Heart right ventricle (tissue), 16 donors: ENCODE results near the gene GALNT18. TPM values are rescaled to one million over a fixed set of nuclear protein-coding genes. Genes with fewer than 3 reads are reported as not detected.

ENCODE experiments used
- ATAC-seq, 8 donors: fragments of 200-7000 bp; cut with Tn5 transposase; one replicate each; pipeline ENCODE4 v1.9.1; 2020; ENCODE audit warnings: mild to moderate bottlenecking in 8 of 8, moderate library complexity in 8 of 8, moderate number of reproducible peaks in 1 of 8
- DNase-seq, 2 donors: peaks; one replicate each; pipeline ENCODE4 v3.0.0-alpha.2; 2020
- H3K27ac ChIP-seq, 10 donors: fragments of 200-600 bp; sonication (generic) in 2 of 10; one replicate each; pipeline versions ENCODE4 v1.5.0 to v1.8.0; 2020 to 2022; ENCODE audit warnings: mild to moderate bottlenecking in 3 of 10
- H3K27me3 ChIP-seq, 7 donors: fragments of 200-600 bp; one replicate each; pipeline ENCODE4 v1.8.0; 2021 to 2022; ENCODE audit warnings: mild to moderate bottlenecking in 2 of 7
- H3K36me3 ChIP-seq, 9 donors: fragments of 200-600 bp; sonication (generic) in 1 of 9; one replicate each; pipeline versions ENCODE4 v1.5.0 to v1.8.0; 2020 to 2022; ENCODE audit warnings: mild to moderate bottlenecking in 2 of 9
- H3K4me1 ChIP-seq, 9 donors: fragments of 200-600 bp; sonication (generic) in 1 of 9; one replicate each; pipeline versions ENCODE4 v1.5.0 to v1.8.0; 2020 to 2022; ENCODE audit warnings: mild to moderate bottlenecking in 4 of 9
- H3K4me3 ChIP-seq, 10 donors: fragments of 200-600 bp; sonication (generic) in 2 of 10; one replicate each; pipeline versions ENCODE4 v1.5.0 to v1.8.0; 2020 to 2022; ENCODE audit warnings: mild to moderate bottlenecking in 7 of 10, moderate library complexity in 2 of 10
- H3K9me3 ChIP-seq, 11 donors: fragments of 200-600 bp in 10 of 11; sonication (generic) in 2 of 11; one replicate each; pipeline versions ENCODE4 v1.5.0 to v1.8.0; 2013 to 2022; ENCODE audit warnings: mild to moderate bottlenecking in 2 of 11, control low read depth in 1 of 11, moderate library complexity in 1 of 11
- WGBS, 2 donors: extraction: QIAGEN DNeasy Blood & Tissue Kit; methylation state at CpG; one replicate each; pipeline ENCODE4 v1.1.7; 2013; ENCODE audit warnings: inconsistent platforms in 1 of 2; 5-methylcytosine and 5-hydroxymethylcytosine counted together
- intact Hi-C, 10 donors: fragments of 100-400 bp; cut with DNase I; formaldehyde crosslinking; loops; one replicate each; pipeline versions ENCODE4 v1.11.1 to v1.14.2; 2022
- polyA plus RNA-seq, 2 donors: library from polyadenylated mRNA; stranded (reverse); fragments of 200-250 nt; gene quantifications; one replicate each; pipeline ENCODE4 v1.2.3, GENCODE V29; 2013
- total RNA-seq, 10 donors: library from RNA; stranded (reverse); fragmentation: NEBNext Ultra II Directional in 3 of 10; extraction: Animal tissue kit (Norgen Biotek cat#: 25700) in 3 of 10; gene quantifications; one replicate each; pipeline versions ENCODE4 v1.2.1 to v1.2.4, GENCODE V29; 2021 to 2023
- TF ChIP-seq, protein P1 (sequence below), 9 donors: fragments of 200-600 bp; sonication (generic) in 2 of 9; IDR thresholded peaks; one replicate each; pipeline versions ENCODE4 v1.5.0 to v1.8.0; 2021 to 2022; ENCODE audit warnings: antibody characterized with exemption in 9 of 9, mild to moderate bottlenecking in 5 of 9, moderate library complexity in 1 of 9
- donor health status: Arrhythmogenic right ventricular cardiomyopathy.
- donor health status: ischemic (EF 13 %, LVEDD 7.1; RV severe dilation, severe dysfunction).
- donor health status: healthy with polysubstance abuse.
- donor health status: DM: no; HTN: yes; CAD: no.
- donor health status: DM: no; HTN: no; CAD: no.
- donor health status: ischemic (EF 25% LVEDD 6.9; RV normal size, moderate dysfunction).
- donor health status: ischemic (EF 25% LVEDD 5.7; RV mildly dilated, moderate dysfunction).
- donor health status: healthy.
- donor health status: DM: yes; HTN: yes; CAD: no.
- donor health status: Ischemic cardiomyopathy.
- donor health status: ischemic (EF 35%, LVEDD 5.7; RV mildly dilated, moderate dysfunction).
- donor health status: nonischemic (EF 11% LVEDD 7.7; RV severe dilation, severe dysfunction).
- donor health status: DM: yes; HTN: yes; CAD: no.
- donor health status: PGD.
- donor health status: ischemic (EF 29% LVEDD 5.4; RV normal size, mild dysfunction).
- donor health status: nonischemic (EF 23%, LVEDD 6.1; RV moderate dilation, normal function).

GALNT18 gene
- total and polyA plus RNA-seq, 12 donors: 7.0 to 29.0 (median 15.6) TPM

DNA sequence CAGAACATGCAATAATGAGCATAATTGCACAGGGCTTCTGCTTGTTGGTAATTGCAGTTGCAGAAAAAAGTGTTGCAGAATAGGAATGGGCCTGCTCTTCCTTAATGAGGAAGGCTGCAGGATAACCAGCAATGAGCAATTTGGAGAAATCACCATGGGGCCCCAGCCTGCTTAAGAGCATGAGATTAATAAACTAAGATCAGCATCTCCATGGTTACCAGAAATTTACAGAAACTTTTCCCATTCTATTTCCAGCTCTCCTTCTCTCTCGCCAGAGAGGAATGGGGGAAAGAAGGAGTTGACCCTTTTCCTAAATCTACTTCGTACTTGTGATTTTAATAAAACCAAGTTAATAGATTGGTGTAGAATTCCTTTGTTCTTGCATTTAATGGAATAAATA lies 187.8 kb downstream of the GALNT18 start:
- TF ChIP-seq, protein P1, sequence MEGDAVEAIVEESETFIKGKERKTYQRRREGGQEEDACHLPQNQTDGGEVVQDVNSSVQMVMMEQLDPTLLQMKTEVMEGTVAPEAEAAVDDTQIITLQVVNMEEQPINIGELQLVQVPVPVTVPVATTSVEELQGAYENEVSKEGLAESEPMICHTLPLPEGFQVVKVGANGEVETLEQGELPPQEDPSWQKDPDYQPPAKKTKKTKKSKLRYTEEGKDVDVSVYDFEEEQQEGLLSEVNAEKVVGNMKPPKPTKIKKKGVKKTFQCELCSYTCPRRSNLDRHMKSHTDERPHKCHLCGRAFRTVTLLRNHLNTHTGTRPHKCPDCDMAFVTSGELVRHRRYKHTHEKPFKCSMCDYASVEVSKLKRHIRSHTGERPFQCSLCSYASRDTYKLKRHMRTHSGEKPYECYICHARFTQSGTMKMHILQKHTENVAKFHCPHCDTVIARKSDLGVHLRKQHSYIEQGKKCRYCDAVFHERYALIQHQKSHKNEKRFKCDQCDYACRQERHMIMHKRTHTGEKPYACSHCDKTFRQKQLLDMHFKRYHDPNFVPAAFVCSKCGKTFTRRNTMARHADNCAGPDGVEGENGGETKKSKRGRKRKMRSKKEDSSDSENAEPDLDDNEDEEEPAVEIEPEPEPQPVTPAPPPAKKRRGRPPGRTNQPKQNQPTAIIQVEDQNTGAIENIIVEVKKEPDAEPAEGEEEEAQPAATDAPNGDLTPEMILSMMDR (IDR thresholded peaks at IDR 0.05): no peak
- intact Hi-C loops: loop anchor here in 1 of 10 donors (5.0 kb wide), 1 partner anchor 98 kb away; no protein-coding TSS in a partner anchor
- H3K36me3 ChIP-seq: peaks cover 0 to 35% (median 0%) of the 10 kb centered on the region in 9 donors
- no peaks in the 10 kb centered on the region for H3K9me3 ChIP-seq
- DNase-seq: no peak
- no peak overlapping the region for H3K4me3 ChIP-seq
- 91 to 96% methylated on average over 2 of the region's 2 CpGs for WGBS, 2 donors
- peaks cover 0 to 33% (median 12%) of the 10 kb centered on the region in 9 donors for H3K4me1 ChIP-seq
- ATAC-seq: no peak
- H3K27ac ChIP-seq: no peak overlapping the region
- no peaks in the 10 kb centered on the region for H3K27me3 ChIP-seq

DNA sequence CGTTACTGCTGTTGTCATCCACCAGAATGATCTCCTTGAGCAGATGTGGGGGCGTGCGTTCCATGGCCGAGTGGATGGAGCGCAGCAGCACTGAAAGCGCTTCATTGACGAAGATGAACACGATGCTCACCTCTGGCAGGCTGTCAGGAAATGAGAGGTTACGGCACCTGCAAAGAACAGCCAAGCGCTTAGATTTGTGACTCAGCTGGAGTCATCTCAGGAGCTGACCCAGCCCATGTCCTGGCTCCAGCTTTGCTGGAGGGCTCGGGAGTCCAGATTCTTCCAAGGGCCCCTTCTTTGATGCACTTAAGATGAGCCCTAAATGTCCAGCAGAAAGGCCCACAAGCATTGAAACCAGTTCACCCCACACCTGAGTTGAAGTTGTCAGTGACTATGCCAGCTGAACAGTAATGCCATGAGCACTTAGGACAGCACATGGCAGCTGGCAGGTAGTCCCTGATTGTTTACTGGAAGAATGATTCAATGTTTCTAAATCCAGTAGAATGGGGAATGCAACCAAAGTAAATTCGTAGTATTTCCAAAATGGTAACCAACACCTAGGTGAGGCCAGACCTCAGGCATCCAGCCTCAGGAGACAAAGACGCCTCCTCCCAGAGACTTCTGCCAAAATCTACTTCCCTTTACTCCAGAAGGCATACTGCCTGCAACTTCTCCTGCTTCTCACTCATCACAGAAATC lies 189.0 kb downstream of the GALNT18 start:
- no peak for ATAC-seq
- TF ChIP-seq, protein P1 (IDR thresholded peaks at IDR 0.05): no peak
- 97 to 98% methylated on average over 13 of the region's 13 CpGs for WGBS, 2 donors

DNA sequence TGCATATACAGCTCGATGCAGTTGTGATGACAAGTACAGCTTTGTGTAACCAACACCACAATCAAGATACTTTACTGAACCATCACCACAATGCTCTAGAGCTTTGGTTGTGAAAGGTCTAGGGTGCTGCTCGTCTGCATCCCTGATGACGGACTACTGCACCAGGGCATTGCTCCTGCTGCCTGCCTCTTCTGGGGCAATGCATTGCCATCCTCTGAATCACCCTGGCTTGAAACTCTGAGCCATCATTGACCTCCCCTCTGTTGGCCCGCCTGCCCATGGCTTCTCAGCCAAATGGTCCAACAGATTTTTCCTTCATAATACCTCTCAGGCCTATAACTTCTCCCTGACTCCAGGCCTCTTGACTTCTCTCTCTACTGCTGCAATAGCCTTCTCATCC lies 191.4 kb downstream of the GALNT18 start:
- DNase-seq (no peak), ATAC-seq (no peak)
- intact Hi-C loops: loop anchor here in 1 of 10 donors (5.0 kb wide), 1 partner anchor 102 kb away; no protein-coding TSS in a partner anchor
- H3K27ac ChIP-seq: no peak overlapping the region
- H3K4me1 ChIP-seq: peaks cover 4 to 40% (median 24%) of the 10 kb centered on the region in 9 donors
- H3K9me3 ChIP-seq: no peaks in the 10 kb centered on the region
- peaks cover 0 to 36% (median 0%) of the 10 kb centered on the region in 9 donors for H3K36me3 ChIP-seq
- no peak overlapping the region for H3K4me3 ChIP-seq
- TF ChIP-seq, protein P1 (IDR thresholded peaks at IDR 0.05): no peak
- 95 to 97% methylated on average over 4 of the region's 4 CpGs for WGBS, 2 donors
- no peaks in the 10 kb centered on the region for H3K27me3 ChIP-seq

More for the DNA sequence above, 189.0 kb downstream of the GALNT18 start:
- intact Hi-C loops: loop anchor here in 1 of 10 donors (5.0 kb wide), 1 partner anchor 100 kb away; no protein-coding TSS in a partner anchor
- Histone ChIP-seq H3K4me3 (no peak overlapping the region), H3K36me3 (peaks cover 0 to 36% (median 0%) of the 10 kb centered on the region in 9 donors), H3K4me1 (peaks cover under 1 to 41% (median 18%) of the 10 kb centered on the region in 9 donors), H3K27ac (no peak overlapping the region), H3K27me3 (no peaks in the 10 kb centered on the region), H3K9me3 (no peaks in the 10 kb centered on the region)
- DNase-seq: no peak

DNA sequence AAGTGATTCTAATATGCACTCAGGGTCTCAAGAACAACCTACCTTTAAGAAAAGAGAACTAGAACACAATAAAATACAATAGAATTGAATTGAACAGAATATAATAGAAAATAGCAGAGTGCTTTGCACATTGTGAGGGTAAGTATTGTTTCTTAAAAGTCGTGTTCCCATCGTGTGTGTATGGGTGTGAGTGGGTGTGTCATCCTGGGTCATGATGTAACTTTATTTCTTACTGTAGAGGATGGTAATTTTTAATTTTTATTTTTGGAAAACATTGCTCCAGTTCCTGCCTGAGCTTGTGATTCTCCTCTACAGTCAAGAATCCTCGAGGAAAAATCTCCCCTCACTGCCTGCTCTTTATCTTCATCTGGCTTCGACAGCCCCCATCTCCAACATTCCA lies 193.1 kb downstream of the GALNT18 start:
- Histone ChIP-seq H3K27me3 (no peaks in the 10 kb centered on the region), H3K27ac (peak overlapping the region in 2 of 10 donors; percentile 36 to 48), H3K9me3 (no peaks in the 10 kb centered on the region), H3K4me3 (no peak overlapping the region), H3K4me1 (peaks cover 4 to 43% (median 24%) of the 10 kb centered on the region in 9 donors), H3K36me3 (peaks cover 0 to 36% (median 0%) of the 10 kb centered on the region in 9 donors)
- TF ChIP-seq, protein P1 (IDR thresholded peaks at IDR 0.05): no peak
- ATAC-seq: no peak
- intact Hi-C loops: loop anchor here in 2 of 10 donors (5.0 to 10.0 kb wide), 2 partner anchors 104 to 186 kb away; no protein-coding TSS in a partner anchor
- DNase-seq: no peak
- WGBS, 2 donors: 79% methylated on average over 4 of the region's 4 CpGs
